GM12878 (cell line): ENCODE measurements around the gene EML5. TPM values are rescaled to one million over a fixed set of nuclear protein-coding genes. Genes with fewer than 3 reads are reported as not detected.

Experiments
- EGR1 ChIP-seq, 2 experiments: IDR thresholded peaks; 1 replicate in 1 of 2; 2 replicates in 1 of 2; pipeline ENCODE4 v1.6.1; 2011 to 2012; ENCODE audit warnings: low read depth in 2 of 2, low read length in 2 of 2, borderline replicate concordance in 1 of 2, mild to moderate bottlenecking in 1 of 2, moderate library complexity in 1 of 2
- FOXK2 ChIP-seq: fragments of 450-650 bp; IDR thresholded peaks from 2 replicates; pipeline ENCODE4 v1.6.1; 2017; ENCODE audit warnings: mild to moderate bottlenecking, moderate library complexity
- HCFC1 ChIP-seq: fragments of 150-350 bp; IDR thresholded peaks from 2 replicates; pipeline ENCODE4 v1.6.1; 2014; ENCODE audit warnings: low read length
- HDAC2 ChIP-seq: fragments of 200-600 bp; sonication (generic); IDR thresholded peaks from 2 replicates; pipeline ENCODE4 v1.6.1; 2017
- MEF2A ChIP-seq: IDR thresholded peaks from 2 replicates; pipeline ENCODE4 v1.6.1; 2011; ENCODE audit warnings: low read depth, mild to moderate bottlenecking, low read length, moderate library complexity; ENCODE audit not compliant: insufficient read depth
- PRDM15 ChIP-seq: fragments of 450-650 bp; formaldehyde crosslinking; IDR thresholded peaks from 2 replicates; pipeline ENCODE4 v1.4.0; 2020; ENCODE audit warnings: mild to moderate bottlenecking, moderate library complexity
- STAT3 ChIP-seq: IDR thresholded peaks from 2 replicates; pipeline ENCODE4 v1.6.1; 2011; ENCODE audit warnings: low read depth, low read length, improper control_type of control experiment
- USF1 ChIP-seq: IDR thresholded peaks from 2 replicates; pipeline ENCODE4 v1.6.1; 2011; ENCODE audit warnings: borderline replicate concordance, low read depth, mild to moderate bottlenecking, moderate library complexity, mixed read lengths, low read length; ENCODE audit not compliant: insufficient read depth; ENCODE audit errors: extremely low read length
- ZNF592 ChIP-seq: fragments of 450-650 bp; IDR thresholded peaks from 2 replicates; pipeline ENCODE4 v1.6.1; 2017; ENCODE audit warnings: mild to moderate bottlenecking, moderate library complexity
- polyA plus RNA-seq, 11 experiments: library from polyadenylated mRNA; depleted of rRNA in 4 of 11; unstranded in 6 of 11; stranded (reverse) in 5 of 11; fragments of >200 nt; fragmentation: Nextera tagmentation in 4 of 11; fragmentation: Illumina TruSeq in 1 of 11; extraction: Ambion mirVana in 4 of 11; extraction: Trizol in 1 of 11; gene quantifications; 1 replicate in 1 of 11; 2 replicates in 10 of 11; pipeline versions ENCODE4 v1.2.1 to v1.2.3, GENCODE V29; 2011 to 2016; ENCODE audit warnings: inconsistent platforms in 2 of 11, missing spikeins in 2 of 11, low read depth in 1 of 11
- total RNA-seq, 4 experiments: library from RNA; depleted of rRNA in 3 of 4; stranded (reverse); fragments of >200 nt in 3 of 4; fragmentation: Illumina TruSeq in 1 of 4; extraction: Trizol in 1 of 4; gene quantifications; 2 replicates each; pipeline versions ENCODE4 v1.2.1 to v1.2.3, GENCODE V29; 2013 to 2021

The EML5 gene
- total and polyA plus RNA-seq, 10 of the 15 experiments (the other 5 are each of a cell fraction or from before 2014, with no cell fraction given): 0.08 to 0.35 (median 0.22) TPM; not detected in 1

GRCh38 chr14:88618476-88618875 is 174.3 kb downstream of the EML5 start (continued):
- no peak for TF ChIP-seq PRDM15 (CRISPR knock-in tag)
- TF ChIP-seq FOXK2: no peak
- no peak for TF ChIP-seq HCFC1
- no peak for TF ChIP-seq MEF2A
- TF ChIP-seq HDAC2: no peak
- no peak for TF ChIP-seq EGR1 (IDR thresholded peaks at IDR 0.05; ENCODE audit: borderline replicate concordance in 1 of 2, low read depth in 2 of 2, low read length in 2 of 2)
- no peak for TF ChIP-seq USF1
- TF ChIP-seq ZNF592: no peak
- no peak for TF ChIP-seq STAT3
